DMS79 (cell line): Measurements from ENCODE around the gene TTC7B.
A peak's percentile ranks its signal among the peaks of the same experiment; 100 is the strongest.
"Not testable (repeated sequence)": the region's sequence is repeated elsewhere in the genome, so short reads cannot be mapped to it uniquely, and the experiment has no call there.

Experiments used
- DNase-seq: peaks from one replicate; lab custom pipeline; 2025; lab: John Stamatoyannopoulos, UW

TTC7B gene

DNA sequence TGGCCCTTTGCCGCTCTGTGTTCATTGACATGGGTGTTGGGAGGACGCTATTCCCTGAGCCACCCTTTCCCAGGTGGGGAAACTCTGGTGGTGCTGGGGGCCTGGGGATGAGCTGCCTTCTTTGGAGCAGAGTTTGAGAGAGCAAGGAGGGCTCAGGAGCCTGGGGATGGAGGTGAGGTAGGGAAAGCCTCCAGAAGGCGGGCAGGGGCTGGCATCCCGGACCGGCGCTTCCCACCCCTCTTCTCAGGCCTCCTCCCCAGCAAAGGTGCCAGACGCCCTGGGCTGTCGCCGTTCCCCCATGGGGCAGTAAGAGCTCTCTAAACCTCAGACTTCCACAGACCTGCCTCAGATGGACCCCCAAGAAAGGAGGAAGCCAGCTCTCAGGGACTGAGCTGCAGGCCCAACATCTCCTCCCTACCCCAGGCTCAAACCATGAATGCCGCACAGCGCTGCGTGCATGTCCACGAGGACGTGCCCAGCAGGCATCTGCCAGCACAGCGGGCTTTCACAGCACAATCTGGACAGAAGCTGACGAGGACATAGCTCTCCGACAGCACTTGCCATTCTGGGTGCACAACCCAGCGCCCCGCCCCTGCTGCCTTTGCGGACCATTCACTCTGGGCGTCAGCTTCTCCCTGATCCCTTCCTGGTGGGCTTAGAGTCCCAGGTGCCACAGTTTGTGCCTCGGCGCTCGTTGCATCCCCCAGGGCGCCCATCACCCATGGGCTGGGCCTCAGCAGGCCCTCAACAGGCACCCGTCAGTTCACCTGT, 14.9 kb upstream of the TTC7B start:
- DNase-seq: no peak

DNA sequence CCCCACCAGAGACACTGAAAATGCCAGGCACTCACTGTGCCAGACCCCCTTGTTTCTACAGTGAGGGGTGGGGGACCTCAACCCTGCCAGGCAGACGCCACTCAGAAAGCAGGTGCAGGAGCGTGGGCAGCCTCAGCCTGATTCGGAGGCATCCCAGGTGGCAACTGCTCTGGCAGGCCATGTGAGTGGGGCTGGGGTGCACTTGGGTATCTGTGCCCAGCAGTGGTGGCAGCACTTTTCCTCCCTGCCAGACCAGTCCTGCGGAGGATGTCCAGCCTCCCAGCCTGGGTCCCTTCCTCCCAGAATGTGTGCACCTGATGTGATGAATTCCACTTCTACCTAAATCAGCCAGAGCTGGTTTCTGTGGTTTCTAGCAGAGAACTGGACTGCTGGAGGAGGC, 13.4 kb upstream of the TTC7B start:
- no peak for DNase-seq

DNA sequence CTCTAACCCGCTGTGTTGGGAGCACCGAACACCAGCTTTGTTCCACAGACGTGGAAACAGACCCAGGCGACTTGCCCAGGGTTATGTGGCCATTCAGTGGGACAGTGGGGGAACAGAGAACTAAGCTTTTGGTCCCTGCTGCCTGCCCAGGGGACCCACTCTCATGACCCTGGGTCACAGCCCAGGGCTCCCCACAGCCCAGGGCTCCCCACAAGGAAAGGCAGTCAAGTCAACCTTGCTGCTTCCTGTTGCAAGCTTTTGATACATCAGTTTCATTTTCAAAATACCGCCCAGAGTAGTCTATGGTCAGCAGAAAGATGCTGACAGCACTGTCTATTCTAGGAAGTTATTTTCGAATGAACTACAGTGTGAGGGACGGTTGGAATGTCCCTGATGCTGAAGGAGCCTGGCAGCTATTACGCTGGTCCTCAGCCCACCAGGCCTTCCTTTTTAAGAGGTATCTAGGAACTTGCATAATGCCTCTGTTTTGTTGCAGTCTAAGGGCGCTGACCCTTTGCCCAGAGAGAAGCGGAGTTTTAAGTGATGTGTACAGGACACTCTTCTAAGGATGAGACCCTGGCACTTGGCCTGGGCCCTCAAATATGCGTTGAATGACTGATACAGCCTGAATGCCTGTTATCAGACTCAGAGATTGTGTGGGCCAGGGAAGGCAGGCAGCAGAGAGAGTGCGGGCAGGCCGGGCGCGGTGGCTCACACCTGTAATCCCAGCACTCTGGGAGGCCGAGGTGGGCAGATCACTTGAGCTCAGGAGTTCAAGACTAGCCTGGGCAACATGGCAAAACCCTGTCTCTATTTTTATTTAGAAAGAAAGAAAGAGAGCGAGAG, 12.6 kb upstream of the TTC7B start:
- no peak for DNase-seq

DNA sequence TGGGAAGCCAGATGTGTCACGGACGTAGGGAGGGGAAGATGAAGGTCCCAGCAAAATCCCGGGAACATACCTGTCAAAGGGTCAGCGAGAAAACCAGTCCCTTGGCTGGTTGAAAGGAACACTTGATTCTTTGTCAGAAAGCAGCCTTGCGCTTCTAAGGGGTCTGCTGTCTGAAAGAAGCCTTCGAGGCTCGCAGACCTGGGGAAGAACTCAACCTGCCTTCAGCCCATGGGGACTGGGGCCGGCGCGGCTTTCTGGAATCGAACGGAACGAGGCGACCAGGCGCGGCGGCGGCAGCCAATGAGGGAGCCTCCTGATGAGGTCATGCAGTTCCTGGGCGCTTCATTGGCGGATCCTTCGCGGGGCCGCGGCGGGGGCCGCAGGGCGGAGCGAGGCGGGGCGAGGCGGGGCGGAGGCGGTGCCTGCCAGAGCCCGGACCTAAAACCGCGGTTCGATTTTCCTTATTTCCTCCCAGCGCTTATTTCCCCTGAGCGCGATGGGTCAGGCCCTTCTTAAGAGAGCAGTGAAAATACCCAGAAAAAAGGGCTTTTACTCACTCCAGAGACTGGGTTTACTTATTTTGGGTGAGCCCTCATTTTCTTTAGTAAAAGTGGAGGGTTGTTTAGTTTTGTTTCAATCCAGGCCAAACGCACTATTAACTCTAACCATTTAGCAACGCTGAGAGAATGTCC, 11.8 kb upstream of the TTC7B start:
- DNase-seq: peak; percentile 96

DNA sequence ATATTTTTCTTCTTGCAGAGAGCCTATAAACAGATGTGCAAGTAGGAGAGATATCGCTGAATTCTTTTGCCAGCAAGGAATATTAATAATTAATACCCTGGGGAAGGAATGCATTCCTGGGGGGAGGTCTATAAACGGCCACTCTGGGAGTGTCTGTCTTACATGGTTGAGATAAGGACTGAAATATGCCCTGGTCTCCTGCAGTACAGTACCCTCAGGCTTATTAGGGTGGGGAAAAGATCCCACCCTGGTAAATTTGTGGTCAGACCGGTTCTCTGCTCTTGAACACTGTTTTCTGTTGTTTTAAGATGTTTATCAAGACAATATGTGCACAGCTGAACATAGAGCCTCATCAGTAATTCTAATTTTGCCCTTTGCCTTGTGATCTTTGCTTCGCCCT, 7.3 kb upstream of the TTC7B start:
- DNase-seq: not testable (repeated sequence)

DNA sequence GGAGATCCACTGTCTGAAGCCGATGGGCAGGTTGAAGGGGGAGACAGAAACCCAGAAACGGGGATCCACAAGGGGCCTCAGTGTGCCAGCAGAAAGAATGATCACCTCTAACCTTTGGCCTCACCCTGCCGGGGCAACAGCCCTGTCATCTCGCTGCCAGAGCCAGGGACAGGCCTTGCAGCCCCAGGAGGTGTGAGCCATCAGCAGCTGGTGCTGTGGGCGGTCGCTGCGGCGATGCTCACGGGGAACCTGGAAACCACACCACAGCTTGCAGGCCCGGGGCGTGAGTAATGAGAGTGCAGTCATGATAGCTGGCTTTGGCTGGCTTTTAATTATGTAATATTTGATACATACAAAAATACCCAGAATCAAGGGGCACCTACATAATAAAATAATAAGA, 4.7 kb upstream of the TTC7B start:
- no peak for DNase-seq

DNA sequence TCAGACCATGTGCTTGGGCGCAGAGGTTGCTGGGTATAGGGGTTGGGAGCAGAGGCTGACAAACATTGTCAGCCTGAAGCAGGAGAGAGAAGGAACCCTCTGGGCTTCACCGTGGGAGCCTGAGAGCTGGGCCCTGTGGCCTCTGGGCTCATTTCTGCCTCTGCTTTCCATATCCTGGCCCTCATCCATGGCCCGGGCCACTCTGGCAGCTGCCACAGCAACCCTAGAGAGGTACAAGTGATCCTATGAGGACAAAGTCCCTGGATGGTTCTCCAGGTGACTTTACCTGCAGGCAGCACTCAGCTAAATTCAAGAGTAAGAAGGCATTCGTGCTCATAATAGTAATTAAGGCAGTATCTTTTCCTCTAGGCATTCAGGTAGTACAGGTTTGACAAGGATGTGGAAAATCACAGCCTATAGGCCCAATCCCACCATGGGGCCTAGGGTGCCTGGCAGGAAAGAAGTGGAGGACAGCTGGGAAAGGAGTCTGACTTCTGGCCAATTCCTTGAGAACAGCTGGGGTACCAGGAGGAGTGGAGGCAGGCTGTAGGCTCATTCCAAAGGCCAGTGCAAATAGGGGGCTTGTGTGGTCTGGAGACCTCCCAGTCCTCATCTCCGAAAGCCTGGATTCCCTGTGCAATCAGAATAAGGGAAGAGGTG, 3.6 kb upstream of the TTC7B start:
- DNase-seq: no peak

DNA sequence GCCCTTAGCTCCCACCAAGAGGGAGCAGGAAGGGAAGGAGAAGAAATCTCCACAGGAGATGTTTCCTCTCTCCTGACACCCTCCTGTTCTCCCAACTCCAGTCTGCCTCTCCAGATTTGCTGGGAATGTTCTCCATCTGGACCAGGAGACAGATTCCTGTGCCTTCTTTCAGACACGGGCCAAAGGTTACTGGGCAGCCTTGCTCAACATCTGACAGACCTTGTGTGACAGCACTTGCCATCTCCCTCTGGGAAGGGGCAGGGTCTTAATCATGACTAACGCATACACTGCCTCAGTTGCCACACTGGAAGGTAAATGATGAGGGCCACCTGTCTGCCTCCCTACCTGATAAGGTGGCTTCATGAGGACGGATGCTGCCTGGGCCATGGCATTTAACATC, 2.5 kb upstream of the TTC7B start:
- no peak for DNase-seq

DNA sequence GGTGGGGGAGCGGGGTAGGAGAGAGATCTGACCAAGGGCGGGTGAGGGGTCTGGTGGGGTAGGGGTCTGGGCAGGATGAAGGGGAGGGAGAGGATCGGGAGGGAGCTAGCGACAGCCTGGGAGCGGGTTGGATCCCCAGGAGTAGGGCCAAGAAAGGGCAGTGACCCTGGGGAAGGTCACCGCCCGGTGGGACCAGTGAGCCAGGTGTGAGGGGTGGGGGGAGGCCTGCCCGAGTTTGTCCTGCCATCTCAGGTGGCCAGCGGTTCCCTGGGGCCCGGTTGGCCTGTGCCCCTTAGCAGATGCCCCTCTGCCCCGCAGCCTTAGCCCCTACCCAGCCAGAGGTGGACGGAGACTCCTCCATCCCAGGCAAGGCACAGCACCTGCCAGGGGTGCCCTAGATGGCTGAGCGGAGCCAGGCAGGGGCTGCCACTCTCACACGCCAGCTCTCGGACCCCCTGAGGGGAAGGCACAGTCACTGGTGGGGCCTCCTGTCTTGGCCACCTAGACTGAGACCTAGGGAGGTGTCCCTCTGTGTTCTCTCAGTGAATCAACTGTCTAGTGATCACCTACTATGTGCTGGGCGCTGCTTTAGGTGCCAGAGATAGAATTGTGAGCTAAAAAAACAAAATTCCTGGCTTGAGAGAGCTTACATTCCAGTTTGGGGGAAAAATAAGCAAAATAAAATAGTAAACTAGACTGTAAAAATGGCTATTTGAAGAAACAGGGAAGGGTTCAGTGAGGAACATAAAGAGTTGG, 629 bp upstream of the TTC7B start:
- DNase-seq: no peak

DNA sequence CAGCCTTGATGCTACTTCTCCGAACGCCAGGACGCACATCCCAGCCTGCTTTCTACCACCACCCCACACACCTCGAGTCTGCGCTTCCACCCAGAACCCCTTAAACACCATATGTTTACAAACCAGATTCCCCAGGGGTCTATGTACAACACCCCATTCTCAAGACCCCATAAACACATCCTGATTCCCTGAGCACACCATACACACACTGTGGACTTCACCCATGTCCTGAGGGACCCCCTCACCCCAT, 733 bp downstream of the TTC7B start:
- no peak for DNase-seq

DNA sequence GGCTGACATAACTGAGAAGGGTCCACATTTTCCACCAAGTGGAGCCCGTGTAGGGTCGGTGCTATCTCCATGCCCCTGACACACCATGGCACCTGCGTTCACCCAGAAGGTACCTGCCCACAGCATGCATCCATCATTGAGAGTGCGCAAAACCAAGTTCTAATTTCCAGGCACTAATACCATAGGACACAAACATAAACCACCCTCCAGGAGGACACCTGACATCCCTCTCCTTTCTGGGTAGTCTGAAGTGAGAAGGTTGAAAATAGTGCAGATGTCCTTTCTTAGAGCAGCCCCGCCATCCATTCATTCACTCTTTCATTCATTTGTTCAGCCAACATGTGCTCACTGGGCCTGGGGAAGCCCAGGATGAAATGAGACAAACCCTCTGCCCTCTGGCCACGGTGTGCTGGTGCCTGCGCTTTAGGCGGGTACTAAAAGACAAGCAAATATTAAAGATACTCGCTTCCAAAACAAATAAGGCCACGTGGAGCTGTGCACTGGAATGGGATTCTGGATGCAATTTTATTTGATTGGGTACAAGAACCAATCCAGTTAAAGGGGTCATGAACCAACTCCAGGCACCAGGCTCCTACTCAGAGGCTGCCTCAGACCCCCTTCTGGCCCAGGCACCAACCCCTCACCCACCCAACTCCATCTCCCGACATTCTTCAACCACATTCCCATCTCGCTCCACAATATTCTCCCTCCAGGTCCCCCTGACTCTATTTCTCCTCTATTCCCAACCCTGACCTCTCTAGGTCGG, 1.2 kb downstream of the TTC7B start:
- DNase-seq: no peak

DNA sequence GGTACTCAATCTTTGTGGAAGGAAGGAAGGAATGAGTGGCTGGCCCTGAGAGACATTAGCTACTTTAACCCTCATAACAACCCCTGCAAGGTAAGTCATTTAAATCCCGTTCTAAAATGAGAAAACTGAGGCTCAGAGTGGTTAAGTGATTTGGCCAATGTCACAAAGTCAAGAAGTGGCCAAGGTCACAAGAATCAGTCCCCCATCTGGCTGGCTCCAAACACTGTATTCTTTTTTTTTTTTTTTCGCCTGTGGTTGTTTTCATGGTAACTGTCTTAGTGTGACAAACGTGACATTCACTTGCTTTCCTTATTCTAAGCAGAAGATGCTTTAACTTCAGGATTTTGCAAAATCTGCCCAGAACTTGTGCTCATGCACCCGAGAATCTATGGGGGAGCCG, 2.8 kb downstream of the TTC7B start:
- no peak for DNase-seq

DNA sequence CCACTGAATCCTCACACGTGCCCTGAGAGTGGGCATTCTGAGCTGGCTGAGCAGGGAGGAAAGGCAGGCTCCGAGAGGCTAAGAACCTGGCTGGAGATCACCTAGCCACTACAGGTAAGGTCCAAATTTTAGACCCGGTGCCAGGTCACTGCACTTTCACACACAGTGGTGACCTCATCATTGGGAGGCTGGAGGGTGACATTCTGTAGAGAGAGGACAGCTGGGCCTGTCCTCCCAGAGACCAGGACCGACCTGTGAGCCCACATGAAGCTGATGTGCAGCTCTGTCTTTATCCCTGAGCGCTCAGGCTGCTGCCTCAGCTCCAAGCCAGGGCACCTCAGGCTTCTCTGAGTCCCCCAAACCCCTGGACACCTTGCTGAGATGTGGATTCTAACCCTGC, 4.1 kb downstream of the TTC7B start:
- no peak for DNase-seq

DNA sequence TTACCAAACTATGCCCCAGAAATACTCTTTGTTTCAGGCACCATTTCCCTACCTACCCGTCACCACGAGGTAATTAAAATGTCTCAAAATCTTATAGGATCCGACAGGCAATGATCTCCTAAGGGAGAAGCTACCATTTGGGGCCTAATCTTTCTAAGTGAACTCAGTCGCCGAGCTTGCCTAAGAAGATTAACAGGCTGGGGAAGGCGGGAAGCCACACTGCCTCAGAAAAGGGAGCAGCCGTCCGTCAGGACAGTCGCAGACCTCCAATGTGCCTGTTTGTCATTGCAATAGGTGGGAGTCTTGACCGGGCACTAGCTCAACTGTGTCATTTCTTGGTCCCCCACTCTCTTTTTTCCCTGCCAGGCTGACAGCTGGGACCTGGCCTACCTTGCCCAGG, 4.6 kb downstream of the TTC7B start:
- DNase-seq: no peak

DNA sequence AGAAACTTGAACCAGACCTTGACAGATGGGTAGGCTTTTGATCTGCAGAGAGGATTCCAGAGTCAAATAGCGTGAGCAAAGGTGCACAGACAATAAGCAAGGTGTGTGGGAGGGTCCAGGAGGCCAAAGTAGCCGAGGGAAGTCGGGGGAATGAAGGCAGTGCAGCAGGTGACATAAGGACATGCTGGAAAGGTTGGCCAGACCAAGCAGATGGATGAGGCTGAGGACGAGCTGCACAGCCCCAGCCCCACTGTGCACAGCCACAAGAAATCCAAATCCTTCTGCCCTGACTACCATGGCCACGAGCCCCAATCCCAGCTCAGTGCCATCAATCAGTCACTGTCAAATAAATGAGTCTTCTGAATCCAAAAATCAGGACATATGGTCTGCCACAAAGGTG, 5.4 kb downstream of the TTC7B start:
- no peak for DNase-seq

DNA sequence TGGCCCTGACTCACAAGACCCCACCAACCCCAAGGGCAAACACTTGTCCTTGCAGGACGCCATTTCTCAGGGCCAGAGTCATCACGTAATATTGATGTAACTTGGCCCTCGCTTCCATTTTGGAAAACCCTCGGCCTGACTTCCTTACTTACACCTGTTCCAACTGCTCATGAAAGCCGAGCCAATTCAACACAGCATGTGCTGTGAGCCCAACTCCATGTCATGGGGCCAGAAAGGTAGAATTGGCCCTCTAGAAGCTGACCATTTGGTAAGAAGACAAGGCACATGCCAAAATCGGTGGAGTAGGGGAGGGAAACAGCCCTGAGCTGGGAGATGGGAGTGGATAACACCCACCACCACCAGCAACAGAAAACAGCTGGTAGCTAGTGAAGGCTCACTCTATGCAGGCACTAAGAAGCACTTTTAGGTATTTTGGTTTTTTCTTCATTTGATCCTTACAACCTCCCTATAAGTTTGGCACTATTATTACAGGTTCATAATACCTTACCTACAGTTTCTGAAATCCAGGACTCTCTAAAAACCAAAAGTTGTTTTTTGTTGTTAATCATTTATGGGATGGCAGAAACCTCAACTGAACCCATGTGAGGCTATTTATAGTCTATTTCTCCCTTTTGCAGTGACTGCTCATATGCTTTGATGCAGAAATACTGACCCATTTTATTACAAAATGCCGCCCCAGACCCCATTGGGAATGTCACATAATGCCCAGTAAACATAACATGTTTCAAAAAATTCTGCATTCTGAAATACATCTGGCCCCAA, 6.5 kb downstream of the TTC7B start:
- no peak for DNase-seq

DNA sequence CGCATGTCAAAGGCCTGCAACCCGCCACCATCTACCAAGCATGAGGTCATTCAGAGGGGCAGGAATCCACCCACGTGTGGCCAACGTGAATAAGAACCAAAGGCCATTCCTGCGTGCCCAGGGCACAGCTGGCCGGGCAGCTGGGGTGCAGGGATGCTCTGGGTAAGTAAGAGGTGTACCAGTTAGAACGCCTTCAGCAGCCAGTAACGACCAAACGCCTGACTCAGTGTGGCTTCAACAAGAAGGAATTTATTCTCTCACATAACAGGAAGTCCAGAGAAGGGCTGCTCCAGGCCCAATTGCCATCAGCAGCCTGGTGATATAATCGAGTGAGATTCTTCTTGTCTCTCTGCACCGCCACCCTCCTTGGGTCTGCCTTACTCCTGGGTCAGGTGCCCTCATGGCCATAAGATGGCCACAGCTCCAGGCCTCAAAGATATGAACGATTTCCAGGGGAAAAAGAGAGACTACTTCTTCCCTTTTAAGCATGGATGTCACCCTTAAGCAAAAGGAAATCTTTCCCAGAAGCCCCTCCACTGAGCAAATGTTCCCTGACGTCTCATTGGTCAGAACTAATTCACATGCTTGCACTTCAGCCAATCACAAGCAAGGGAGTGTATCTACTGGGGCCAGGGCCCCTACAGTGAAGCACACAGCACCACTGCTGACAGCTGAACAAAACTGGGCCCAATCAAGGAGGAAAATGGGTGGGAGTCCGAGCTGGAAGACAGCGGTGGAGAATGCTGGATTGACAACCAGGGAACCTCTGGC, 7.3 kb downstream of the TTC7B start:
- no peak for DNase-seq

DNA sequence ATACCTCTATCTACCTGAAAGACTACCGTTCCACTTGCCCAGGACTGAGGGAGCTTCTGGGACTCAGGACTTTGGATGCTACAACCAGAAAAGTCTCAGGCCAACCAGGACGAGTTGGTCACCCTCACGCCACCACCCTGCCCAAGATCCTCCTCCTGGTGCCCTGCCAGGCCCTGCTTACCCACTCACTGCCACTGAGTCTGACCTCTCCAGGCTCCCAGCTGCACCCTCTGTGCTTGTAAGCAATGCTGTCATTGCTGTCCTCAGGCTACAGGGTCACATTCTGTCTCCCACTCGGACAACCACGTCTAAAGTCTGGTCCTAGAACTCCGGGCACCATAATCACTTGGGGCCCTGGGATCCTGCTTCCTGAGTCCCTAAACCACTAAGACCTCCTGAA, 9.2 kb downstream of the TTC7B start:
- DNase-seq: no peak

DNA sequence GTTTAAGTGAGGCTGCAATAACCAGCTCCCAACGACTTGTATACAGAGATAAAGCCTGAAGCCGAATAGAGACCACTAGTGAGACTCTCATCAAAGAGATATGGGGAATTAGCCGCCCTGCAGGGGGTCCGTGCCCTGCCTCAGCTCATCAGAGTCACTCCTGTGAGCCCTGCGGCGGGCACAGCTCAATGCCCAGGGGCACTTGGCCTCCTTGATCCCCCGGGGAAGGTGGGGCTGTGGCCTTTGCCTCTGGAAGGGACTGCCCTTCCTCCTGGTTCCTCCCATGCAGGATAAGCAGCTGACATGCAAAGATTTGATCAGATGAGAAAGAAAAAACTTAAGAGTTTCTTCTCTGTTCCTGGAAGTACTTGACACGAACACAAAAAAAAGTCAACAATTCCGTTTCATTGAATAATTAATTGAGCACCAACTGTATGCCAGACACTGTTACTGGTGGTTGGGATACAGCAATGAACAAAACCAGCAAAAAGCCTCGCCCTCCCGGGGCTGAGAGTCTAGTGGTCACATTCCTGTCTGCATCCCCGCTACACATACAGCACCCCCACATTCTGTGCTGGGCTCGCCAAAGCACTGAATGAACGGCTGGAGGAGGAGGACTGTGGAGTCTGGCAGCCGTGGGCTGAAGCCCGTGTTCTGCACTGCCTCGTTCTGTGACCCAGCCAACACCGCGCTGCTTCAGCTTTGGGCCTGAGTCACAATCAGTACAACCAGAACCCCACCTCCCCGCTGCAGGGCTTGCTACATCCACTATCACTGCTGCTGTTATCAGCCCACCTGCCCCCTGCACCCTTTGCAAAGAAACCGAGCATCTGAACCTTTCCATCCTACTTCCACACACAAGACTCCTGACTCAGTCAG, 10.3 kb downstream of the TTC7B start:
- DNase-seq: no peak
